ENCODE results near the gene MCAT. TPM values are rescaled to one million over a fixed set of nuclear protein-coding genes. Genes with fewer than 3 reads are reported as not detected.

MCAT gene
- total and polyA plus RNA-seq, 4 donors: 8.3 to 22.6 (median 14.8) TPM

DNA sequence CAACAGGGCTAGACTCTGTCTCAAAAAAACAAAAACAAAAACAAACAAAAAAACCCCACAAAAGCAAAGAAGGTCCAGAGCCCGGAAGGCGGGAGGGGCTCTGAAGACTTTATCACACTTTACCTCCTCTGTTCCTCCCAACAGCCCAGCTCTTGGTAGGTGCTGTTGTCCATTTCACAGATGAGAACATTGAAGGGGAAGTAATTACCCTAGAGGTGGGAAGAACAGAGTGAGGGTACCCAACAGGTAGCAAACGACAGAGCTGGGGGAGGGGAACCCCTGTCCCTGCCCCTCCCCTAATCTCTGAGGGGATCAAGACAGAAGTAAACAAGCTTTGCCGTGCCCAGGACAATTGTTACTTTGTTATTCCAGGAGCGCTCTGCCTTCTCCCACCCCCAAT lies 33.7 kb downstream of the MCAT start:
- Histone ChIP-seq H3K9ac (ENCODE audit: low read depth in 1 of 2, low read length in 2 of 2) (no peak overlapping the region), H3K9me3 (ENCODE audit: control insufficient read depth in 4 of 4, low read length in 3 of 4) (no peaks in the 10 kb centered on the region), H3K36me3 (ENCODE audit: control insufficient read depth in 4 of 4, insufficient read depth in 3 of 4, low read depth in 1 of 4, low read length in 3 of 4) (no peaks in the 10 kb centered on the region), H3K27ac (ENCODE audit: low read depth in 1 of 2, low read length in 2 of 2) (no peak overlapping the region), H3K27me3 (ENCODE audit: control insufficient read depth in 4 of 4, insufficient read depth in 4 of 4, low read length in 3 of 4) (no peaks in the 10 kb centered on the region), H3K4me1 (ENCODE audit: control insufficient read depth in 4 of 4, insufficient read depth in 4 of 4, low read length in 3 of 4) (peaks cover 8 to 15% (median 13%) of the 10 kb centered on the region in 4 donors), H3K4me3 (ENCODE audit: low read depth in 1 of 3, low read length in 3 of 3) (no peak overlapping the region)
- no peak for TF ChIP-seq RXRA (IDR thresholded peaks at IDR 0.05)
- TF ChIP-seq RAD21 (IDR thresholded peaks at IDR 0.05): no peak
- TF ChIP-seq EGR1 (IDR thresholded peaks at IDR 0.05; ENCODE audit: low read depth in 2 of 2): no peak
- TF ChIP-seq HNF4G (IDR thresholded peaks at IDR 0.05): no peak
- TF ChIP-seq FOXA1 (IDR thresholded peaks at IDR 0.05): no peak
- no peak for TF ChIP-seq HNF4A (conservative IDR thresholded peaks at IDR 0.05)
- TF ChIP-seq NR2F2 (IDR thresholded peaks at IDR 0.05): no peak
- TF ChIP-seq SP1 (IDR thresholded peaks at IDR 0.05): no peak
- TF ChIP-seq, protein P1, sequence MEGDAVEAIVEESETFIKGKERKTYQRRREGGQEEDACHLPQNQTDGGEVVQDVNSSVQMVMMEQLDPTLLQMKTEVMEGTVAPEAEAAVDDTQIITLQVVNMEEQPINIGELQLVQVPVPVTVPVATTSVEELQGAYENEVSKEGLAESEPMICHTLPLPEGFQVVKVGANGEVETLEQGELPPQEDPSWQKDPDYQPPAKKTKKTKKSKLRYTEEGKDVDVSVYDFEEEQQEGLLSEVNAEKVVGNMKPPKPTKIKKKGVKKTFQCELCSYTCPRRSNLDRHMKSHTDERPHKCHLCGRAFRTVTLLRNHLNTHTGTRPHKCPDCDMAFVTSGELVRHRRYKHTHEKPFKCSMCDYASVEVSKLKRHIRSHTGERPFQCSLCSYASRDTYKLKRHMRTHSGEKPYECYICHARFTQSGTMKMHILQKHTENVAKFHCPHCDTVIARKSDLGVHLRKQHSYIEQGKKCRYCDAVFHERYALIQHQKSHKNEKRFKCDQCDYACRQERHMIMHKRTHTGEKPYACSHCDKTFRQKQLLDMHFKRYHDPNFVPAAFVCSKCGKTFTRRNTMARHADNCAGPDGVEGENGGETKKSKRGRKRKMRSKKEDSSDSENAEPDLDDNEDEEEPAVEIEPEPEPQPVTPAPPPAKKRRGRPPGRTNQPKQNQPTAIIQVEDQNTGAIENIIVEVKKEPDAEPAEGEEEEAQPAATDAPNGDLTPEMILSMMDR (IDR thresholded peaks at IDR 0.05; ENCODE audit: low read depth, low read length, missing input control): no peak
- no peak for TF ChIP-seq FOXA2 (IDR thresholded peaks at IDR 0.05)
- no peak for TF ChIP-seq GABPA (IDR thresholded peaks at IDR 0.05 in 1 of 2, conservative IDR thresholded peaks at IDR 0.05 in 1 of 2)
- TF ChIP-seq, protein P2, sequence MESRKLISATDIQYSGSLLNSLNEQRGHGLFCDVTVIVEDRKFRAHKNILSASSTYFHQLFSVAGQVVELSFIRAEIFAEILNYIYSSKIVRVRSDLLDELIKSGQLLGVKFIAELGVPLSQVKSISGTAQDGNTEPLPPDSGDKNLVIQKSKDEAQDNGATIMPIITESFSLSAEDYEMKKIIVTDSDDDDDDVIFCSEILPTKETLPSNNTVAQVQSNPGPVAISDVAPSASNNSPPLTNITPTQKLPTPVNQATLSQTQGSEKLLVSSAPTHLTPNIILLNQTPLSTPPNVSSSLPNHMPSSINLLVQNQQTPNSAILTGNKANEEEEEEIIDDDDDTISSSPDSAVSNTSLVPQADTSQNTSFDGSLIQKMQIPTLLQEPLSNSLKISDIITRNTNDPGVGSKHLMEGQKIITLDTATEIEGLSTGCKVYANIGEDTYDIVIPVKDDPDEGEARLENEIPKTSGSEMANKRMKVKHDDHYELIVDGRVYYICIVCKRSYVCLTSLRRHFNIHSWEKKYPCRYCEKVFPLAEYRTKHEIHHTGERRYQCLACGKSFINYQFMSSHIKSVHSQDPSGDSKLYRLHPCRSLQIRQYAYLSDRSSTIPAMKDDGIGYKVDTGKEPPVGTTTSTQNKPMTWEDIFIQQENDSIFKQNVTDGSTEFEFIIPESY (IDR thresholded peaks at IDR 0.05): no peak
- TF ChIP-seq JUND (IDR thresholded peaks at IDR 0.05): no peak
- TF ChIP-seq, protein P3, sequence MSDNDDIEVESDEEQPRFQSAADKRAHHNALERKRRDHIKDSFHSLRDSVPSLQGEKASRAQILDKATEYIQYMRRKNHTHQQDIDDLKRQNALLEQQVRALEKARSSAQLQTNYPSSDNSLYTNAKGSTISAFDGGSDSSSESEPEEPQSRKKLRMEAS (IDR thresholded peaks at IDR 0.05): no peak
- TF ChIP-seq, protein P4, sequence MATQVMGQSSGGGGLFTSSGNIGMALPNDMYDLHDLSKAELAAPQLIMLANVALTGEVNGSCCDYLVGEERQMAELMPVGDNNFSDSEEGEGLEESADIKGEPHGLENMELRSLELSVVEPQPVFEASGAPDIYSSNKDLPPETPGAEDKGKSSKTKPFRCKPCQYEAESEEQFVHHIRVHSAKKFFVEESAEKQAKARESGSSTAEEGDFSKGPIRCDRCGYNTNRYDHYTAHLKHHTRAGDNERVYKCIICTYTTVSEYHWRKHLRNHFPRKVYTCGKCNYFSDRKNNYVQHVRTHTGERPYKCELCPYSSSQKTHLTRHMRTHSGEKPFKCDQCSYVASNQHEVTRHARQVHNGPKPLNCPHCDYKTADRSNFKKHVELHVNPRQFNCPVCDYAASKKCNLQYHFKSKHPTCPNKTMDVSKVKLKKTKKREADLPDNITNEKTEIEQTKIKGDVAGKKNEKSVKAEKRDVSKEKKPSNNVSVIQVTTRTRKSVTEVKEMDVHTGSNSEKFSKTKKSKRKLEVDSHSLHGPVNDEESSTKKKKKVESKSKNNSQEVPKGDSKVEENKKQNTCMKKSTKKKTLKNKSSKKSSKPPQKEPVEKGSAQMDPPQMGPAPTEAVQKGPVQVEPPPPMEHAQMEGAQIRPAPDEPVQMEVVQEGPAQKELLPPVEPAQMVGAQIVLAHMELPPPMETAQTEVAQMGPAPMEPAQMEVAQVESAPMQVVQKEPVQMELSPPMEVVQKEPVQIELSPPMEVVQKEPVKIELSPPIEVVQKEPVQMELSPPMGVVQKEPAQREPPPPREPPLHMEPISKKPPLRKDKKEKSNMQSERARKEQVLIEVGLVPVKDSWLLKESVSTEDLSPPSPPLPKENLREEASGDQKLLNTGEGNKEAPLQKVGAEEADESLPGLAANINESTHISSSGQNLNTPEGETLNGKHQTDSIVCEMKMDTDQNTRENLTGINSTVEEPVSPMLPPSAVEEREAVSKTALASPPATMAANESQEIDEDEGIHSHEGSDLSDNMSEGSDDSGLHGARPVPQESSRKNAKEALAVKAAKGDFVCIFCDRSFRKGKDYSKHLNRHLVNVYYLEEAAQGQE (IDR thresholded peaks at IDR 0.05): no peak
- 64% methylated on average over 5 of the region's 5 CpGs for WGBS
- no peak for DNase-seq (ENCODE audit: low spot score)

DNA sequence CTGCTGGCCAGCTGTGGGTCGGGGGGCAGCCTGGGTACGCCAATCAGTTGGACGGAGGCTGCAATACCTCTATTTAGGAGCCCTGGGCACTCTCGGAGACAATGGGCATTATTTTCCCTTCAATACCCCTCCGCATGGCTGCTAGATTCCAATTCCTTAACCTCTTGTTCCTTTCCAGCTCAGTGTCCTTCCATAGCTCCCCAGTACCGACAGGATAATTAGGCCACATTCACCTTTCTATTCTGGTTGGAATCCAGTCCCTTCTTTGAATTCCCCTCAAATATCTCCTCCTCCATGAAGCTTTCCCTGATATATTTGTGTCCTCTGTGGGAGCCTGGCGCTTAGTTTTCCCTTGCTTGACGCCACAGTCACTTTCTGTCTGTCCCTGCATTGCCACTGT lies 36.9 kb downstream of the MCAT start:
- H3K9ac ChIP-seq (ENCODE audit: low read depth in 1 of 2, low read length in 2 of 2): no peak overlapping the region
- 92% methylated on average over 8 of the region's 8 CpGs for WGBS
- H3K27me3 ChIP-seq (ENCODE audit: control insufficient read depth in 4 of 4, insufficient read depth in 4 of 4, low read length in 3 of 4): no peaks in the 10 kb centered on the region
- no peaks in the 10 kb centered on the region for H3K9me3 ChIP-seq (ENCODE audit: control insufficient read depth in 4 of 4, low read length in 3 of 4)
- no peak overlapping the region for H3K4me3 ChIP-seq (ENCODE audit: low read depth in 1 of 3, low read length in 3 of 3)
- no peak for DNase-seq (ENCODE audit: low spot score)
- H3K4me1 ChIP-seq (ENCODE audit: control insufficient read depth in 4 of 4, insufficient read depth in 4 of 4, low read length in 3 of 4): peaks cover 8 to 12% (median 11%) of the 10 kb centered on the region in 4 donors
- no peaks in the 10 kb centered on the region for H3K36me3 ChIP-seq (ENCODE audit: control insufficient read depth in 4 of 4, insufficient read depth in 3 of 4, low read depth in 1 of 4, low read length in 3 of 4)
- no peak overlapping the region for H3K27ac ChIP-seq (ENCODE audit: low read depth in 1 of 2, low read length in 2 of 2)
- TF ChIP-seq SP1 (IDR thresholded peaks at IDR 0.05) (no peak), GABPA (IDR thresholded peaks at IDR 0.05 in 1 of 2, conservative IDR thresholded peaks at IDR 0.05 in 1 of 2) (no peak), NR2F2 (IDR thresholded peaks at IDR 0.05) (no peak), TAF1 (conservative IDR thresholded peaks at IDR 0.05) (no peak), HNF4G (IDR thresholded peaks at IDR 0.05) (no peak), FOXA1 (IDR thresholded peaks at IDR 0.05) (no peak), EGR1 (IDR thresholded peaks at IDR 0.05; ENCODE audit: low read depth in 2 of 2) (no peak), RAD21 (IDR thresholded peaks at IDR 0.05) (no peak), RXRA (IDR thresholded peaks at IDR 0.05) (no peak), JUND (IDR thresholded peaks at IDR 0.05) (no peak), HNF4A (conservative IDR thresholded peaks at IDR 0.05) (no peak), FOXA2 (IDR thresholded peaks at IDR 0.05) (no peak)
- TF ChIP-seq, protein P5, sequence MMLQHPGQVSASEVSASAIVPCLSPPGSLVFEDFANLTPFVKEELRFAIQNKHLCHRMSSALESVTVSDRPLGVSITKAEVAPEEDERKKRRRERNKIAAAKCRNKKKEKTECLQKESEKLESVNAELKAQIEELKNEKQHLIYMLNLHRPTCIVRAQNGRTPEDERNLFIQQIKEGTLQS (IDR thresholded peaks at IDR 0.05): no peak
- TF ChIP-seq, protein P2 (IDR thresholded peaks at IDR 0.05): no peak
- TF ChIP-seq, protein P3 (IDR thresholded peaks at IDR 0.05): no peak
- TF ChIP-seq, protein P1 (IDR thresholded peaks at IDR 0.05; ENCODE audit: low read depth, low read length, missing input control): no peak
